OCI-LY3 (cell line): Measurements from ENCODE around the gene ZNF385C.

ENCODE experiments used
- H2AFZ ChIP-seq: fragments of 200-600, 300-600 bp; shearing (Covaris generic); 2 replicates; pipeline ENCODE4 v1.6.0; 2014; ENCODE audit warnings: antibody characterized with exemption, low read depth, low read length
- H3K27ac ChIP-seq: fragments of 200-600, 300-600 bp; sonication (generic); 2 replicates; pipeline ENCODE4 v1.5.1; 2014; ENCODE audit warnings: mild to moderate bottlenecking, low read length, moderate library complexity, mixed read lengths
- H3K27me3 ChIP-seq: fragments of 200-600, 300-600 bp; sonication (generic); 2 replicates; pipeline ENCODE4 v1.6.1; 2014; ENCODE audit warnings: low read depth, low read length, mixed read lengths
- H3K36me3 ChIP-seq: fragments of 200-600, 300-600 bp; sonication (generic); replicated peaks from 2 replicates; pipeline ENCODE3; 2014; ENCODE audit warnings: low read depth, low read length, mixed read lengths
- H3K4me1 ChIP-seq: fragments of 300-600, 200-600 bp; sonication (generic); 2 replicates; pipeline ENCODE4 v1.6.1; 2014; ENCODE audit warnings: low read length, mixed read lengths
- H3K4me2 ChIP-seq: fragments of 200-600, 300-600 bp; sonication (generic); 2 replicates; pipeline ENCODE4 v1.6.1; 2014; ENCODE audit warnings: low read length, mixed read lengths
- H3K4me3 ChIP-seq: fragments of 300-600, 200-600 bp; sonication (generic); 2 replicates; pipeline ENCODE4 v1.5.1; 2014; ENCODE audit warnings: antibody characterized with exemption, mild to moderate bottlenecking, low read length, moderate library complexity
- H3K79me2 ChIP-seq: fragments of 300-600, 200-600 bp; shearing (Covaris generic); 2 replicates; pipeline ENCODE4 v1.6.1; 2014; ENCODE audit warnings: mild to moderate bottlenecking, low read length, mixed read lengths
- H3K9ac ChIP-seq: fragments of 300-600, 200-600 bp; shearing (Covaris generic); 2 replicates; pipeline ENCODE4 v1.6.0; 2014; ENCODE audit warnings: mild to moderate bottlenecking, low read length, moderate library complexity
- H3K9me3 ChIP-seq: fragments of 200-600, 300-600 bp; shearing (Covaris generic); 2 replicates; pipeline ENCODE4 v1.6.1; 2014; ENCODE audit warnings: low read length, mixed read lengths; ENCODE audit not compliant: insufficient read depth
- H4K20me1 ChIP-seq: fragments of 200-600, 300-600 bp; sonication (generic); 2 replicates; pipeline ENCODE4 v1.6.1; 2016; ENCODE audit warnings: low read length, mixed read lengths; ENCODE audit not compliant: insufficient read depth
- CTCF ChIP-seq: fragments of 200-600, 300-600 bp; sonication (generic); IDR thresholded peaks from 2 replicates; pipeline ENCODE4 v1.5.1; 2014; ENCODE audit warnings: antibody characterized with exemption, low read length, low read depth
- EZH2phosphoT487 ChIP-seq: fragments of 200-600 bp; shearing (Covaris generic); IDR thresholded peaks from 2 replicates; pipeline ENCODE4 v1.6.1; 2018; ENCODE audit warnings: antibody characterized with exemption, mixed run types, low read depth

ZNF385C gene

GRCh38 chr17:41986634-41987033 is 111.6 kb downstream of the ZNF385C start:
- Histone ChIP-seq H3K4me2 (no peak overlapping the region), H3K79me2 (peaks cover 2% of the 10 kb centered on the region; the same call in 1 of the 2 replicates), H3K4me1 (peaks cover 59% of the 10 kb centered on the region), H3K36me3 (peaks cover 66% of the 10 kb centered on the region), H4K20me1 (no peaks in the 10 kb centered on the region), H3K9ac (no peak overlapping the region), H3K9me3 (no peaks in the 10 kb centered on the region), H3K27me3 (no peaks in the 10 kb centered on the region), H3K4me3 (no peak overlapping the region), H2AFZ (no peak overlapping the region), H3K27ac (peak overlapping the region; percentile 51)
- TF ChIP-seq CTCF = no peak

- H3K4me2 ChIP-seq = no peak overlapping the region
- no peaks in the 10 kb centered on the region for H3K27me3 ChIP-seq
- no peaks in the 10 kb centered on the region for H4K20me1 ChIP-seq
- H2AFZ ChIP-seq = no peak overlapping the region
- peak overlapping the region; percentile 99 for H3K27ac ChIP-seq
- peaks cover 64% of the 10 kb centered on the region for H3K36me3 ChIP-seq
- H3K9me3 ChIP-seq = no peaks in the 10 kb centered on the region
- peaks cover 6% of the 10 kb centered on the region; the same call in 1 of the 2 replicates for H3K79me2 ChIP-seq
- H3K4me3 ChIP-seq = no peak overlapping the region
- peaks cover 66% of the 10 kb centered on the region for H3K4me1 ChIP-seq
- H3K9ac ChIP-seq = no peak overlapping the region
- no peak for TF ChIP-seq CTCF
- no peak for TF ChIP-seq EZH2phosphoT487
These were observed 112.4 kb downstream of the ZNF385C start for GRCh38 chr17:41985919-41986318.

GRCh38 chr17:41984454-41984853 is 113.8 kb downstream of the ZNF385C start:
- H3K9ac ChIP-seq = peak overlapping the region; percentile 0; the same call in 1 of the 2 replicates
- H3K79me2 ChIP-seq = peaks cover 6% of the 10 kb centered on the region; the same call in 1 of the 2 replicates
- H3K4me2 ChIP-seq = no peak overlapping the region
- H3K9me3 ChIP-seq = no peaks in the 10 kb centered on the region
- H2AFZ ChIP-seq = no peak overlapping the region
- H3K4me3 ChIP-seq = no peak overlapping the region
- TF ChIP-seq EZH2phosphoT487 (no peak), CTCF (no peak)
- no peaks in the 10 kb centered on the region for H4K20me1 ChIP-seq
- H3K27ac ChIP-seq = peak overlapping the region; percentile 99
- peaks cover 66% of the 10 kb centered on the region for H3K36me3 ChIP-seq
- peaks cover 70% of the 10 kb centered on the region for H3K4me1 ChIP-seq
- no peaks in the 10 kb centered on the region for H3K27me3 ChIP-seq

- Histone ChIP-seq H3K4me2 (peak overlapping the region; percentile 74), H2AFZ (no peak overlapping the region), H3K36me3 (peaks cover 55% of the 10 kb centered on the region), H3K27me3 (no peaks in the 10 kb centered on the region), H3K79me2 (peaks cover 6% of the 10 kb centered on the region; the same call in 1 of the 2 replicates), H3K4me3 (peak overlapping the region; percentile 59), H3K9ac (peak overlapping the region; percentile 76), H3K4me1 (peaks cover 66% of the 10 kb centered on the region), H4K20me1 (no peaks in the 10 kb centered on the region), H3K9me3 (no peaks in the 10 kb centered on the region), H3K27ac (peak overlapping the region; percentile 99)
- TF ChIP-seq EZH2phosphoT487 (no peak), CTCF (no peak)
These were observed 116.1 kb downstream of the ZNF385C start for GRCh38 chr17:41982026-41982760.
